ENCODE measurements around the gene EML6. TPM values are rescaled to one million over a fixed set of nuclear protein-coding genes. Genes with fewer than 3 reads are reported as not detected.

EML6 gene
- total and polyA plus RNA-seq, 2 of the 8 experiments (the other 6 are each of a cell fraction or from before 2014, with no cell fraction given), result 1.2 to 1.6 TPM

DNA sequence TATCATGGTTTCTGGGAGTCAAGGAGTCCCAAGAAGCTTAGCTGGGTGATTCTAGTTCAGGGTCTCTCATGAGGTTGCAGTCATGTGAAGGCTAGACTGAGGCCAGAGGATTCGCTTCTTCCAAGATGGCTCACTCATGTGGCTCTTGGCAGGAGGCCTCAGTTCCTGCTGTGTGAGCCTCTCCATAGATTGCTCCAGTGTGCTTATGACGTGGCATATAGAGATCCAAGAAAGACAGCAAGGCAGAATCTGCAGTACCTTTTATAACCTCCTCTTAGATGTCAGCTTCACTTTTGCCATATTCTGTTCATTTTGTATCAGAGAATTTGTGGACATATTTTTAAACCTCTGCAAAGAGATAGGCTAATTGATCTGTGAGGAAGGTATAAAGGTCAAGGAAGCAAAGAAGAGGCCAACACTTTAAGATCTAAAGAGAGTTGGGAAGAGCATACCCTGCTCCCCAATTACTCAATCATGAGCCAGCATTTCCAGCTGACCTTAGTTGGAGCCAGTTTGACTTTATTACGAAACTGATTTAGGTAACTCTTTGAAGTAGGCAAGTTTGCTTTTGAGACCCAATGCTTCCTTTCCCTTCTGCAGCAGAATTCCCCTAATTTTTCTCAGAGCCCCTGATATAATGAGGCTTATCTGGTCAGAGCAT, 134.7 kb downstream of the EML6 start:
- CTCF ChIA-PET (ENCODE audit: partially characterized antibody), result no interaction called here
- POLR2A ChIA-PET (ENCODE audit: partially characterized antibody), result no interaction called here
- H3K27me3 ChIP-seq (replicated peaks in 1 of 4; ENCODE audit: control insufficient read depth in 3 of 4, extremely low read depth in 1 of 4, insufficient read depth in 3 of 4, low read length in 3 of 4), result no peaks in the 10 kb centered on the region
- H3K14ac ChIP-seq (ENCODE audit: insufficient read length), result no peak overlapping the region
- H3K9ac ChIP-seq (replicated peaks in 1 of 4; ENCODE audit: extremely low read depth in 1 of 4, low read depth in 3 of 4, low read length in 3 of 4), result no peak overlapping the region
- H4K5ac ChIP-seq (ENCODE audit: insufficient read length, low read depth, low read length), result no peak overlapping the region
- H3K23ac ChIP-seq (ENCODE audit: insufficient read length), result no peak overlapping the region
- H3K36me3 ChIP-seq (ENCODE audit: control insufficient read depth in 2 of 4, insufficient read depth in 4 of 4, low read length in 3 of 4), result no peaks in the 10 kb centered on the region
- H3K79me2 ChIP-seq (ENCODE audit: control insufficient read depth in 1 of 2, insufficient read depth in 2 of 2, low read length in 2 of 2), result no peaks in the 10 kb centered on the region
- H3K18ac ChIP-seq (ENCODE audit: extremely low read depth, low read length), result no peak overlapping the region
- H2BK5ac ChIP-seq (ENCODE audit: low read depth, low read length), result no peak overlapping the region
- no peak overlapping the region for H3K4me2 ChIP-seq (ENCODE audit: insufficient read depth in 1 of 2, low read depth in 2 of 2, low read length in 2 of 2)
- H2AK5ac ChIP-seq (ENCODE audit: low read depth, low read length), result no peak overlapping the region
- no peak overlapping the region for H3K56ac ChIP-seq (replicated peaks; ENCODE audit: insufficient read length, low read depth, low read length)
- H2BK15ac ChIP-seq (ENCODE audit: low read length), result no peak overlapping the region
- DNase-seq (ENCODE audit: low read depth in 1 of 2, low spot score in 2 of 2), result no peak
- H3K27ac ChIP-seq (ENCODE audit: low read depth, low read length), result no peak overlapping the region
- no peak overlapping the region for H4K91ac ChIP-seq (replicated peaks; ENCODE audit: insufficient read length, low read length)
- TF ChIP-seq POLR2A (IDR thresholded peaks at IDR 0.05; ENCODE audit: control extremely low read depth in 1 of 2, low read depth in 2 of 2, low read length in 2 of 2), result no peak
- TF ChIP-seq RNF2 (IDR thresholded peaks at IDR 0.05; ENCODE audit: borderline replicate concordance, low read depth, low read length, missing control alignments, poor library complexity, severe bottlenecking), result no peak
- TF ChIP-seq HDAC2 (IDR thresholded peaks at IDR 0.05; ENCODE audit: borderline replicate concordance in 1 of 2, low read depth in 2 of 2, low read length in 2 of 2), result no peak
- TF ChIP-seq JUN (IDR thresholded peaks at IDR 0.05; ENCODE audit: low read depth, low read length), result no peak
- peaks cover 0 to 2% (median 1%) of the 10 kb centered on the region in 4 experiments; a peak in 1 of 7 replicates for H3K4me1 ChIP-seq (replicated peaks in 1 of 4; ENCODE audit: control insufficient read depth in 3 of 4, insufficient read depth in 4 of 4, low read length in 3 of 4)
- no peaks in the 10 kb centered on the region for H3K9me3 ChIP-seq (ENCODE audit: insufficient read depth in 2 of 2, low read depth in 1 of 2, low read length in 1 of 2)
- no peak for FAIRE-seq
- no peaks in the 10 kb centered on the region for H3K79me1 ChIP-seq (ENCODE audit: low read depth, low read length)
- H4K20me1 ChIP-seq (replicated peaks in 1 of 2; ENCODE audit: control insufficient read depth in 1 of 2, insufficient read depth in 2 of 2, low read length in 2 of 2), result no peaks in the 10 kb centered on the region
- no peak overlapping the region for H3K4me3 ChIP-seq (ENCODE audit: extremely low read depth in 1 of 4, insufficient read depth in 2 of 4, low read depth in 3 of 4, low read length in 4 of 4)
- no peak overlapping the region for H2BK20ac ChIP-seq (ENCODE audit: low read length)
- H3K23me2 ChIP-seq (ENCODE audit: low read depth, low read length), result no peaks in the 10 kb centered on the region
- no peak overlapping the region for H2BK120ac ChIP-seq (replicated peaks; ENCODE audit: low read depth, low read length)
- no peak overlapping the region for H3K4ac ChIP-seq (replicated peaks; ENCODE audit: insufficient read length, low read depth, low read length)
- no peak overlapping the region for H2BK12ac ChIP-seq (ENCODE audit: low read depth, low read length)
- H2AFZ ChIP-seq (ENCODE audit: low read length), result no peak overlapping the region
- 71% methylated on average over 3 of the region's 3 CpGs; no CpG with 5 or more reads in 1 of the 2 experiments for WGBS, 2 experiments (ENCODE audit: extremely low coverage in 1 of 2, insufficient coverage in 1 of 2, insufficient read length in 1 of 2, insufficient replicate concordance in 2 of 2, low coverage in 1 of 2, low lambda C conversion rate in 2 of 2, missing lambda C conversion rate in 1 of 2)
- H4K8ac ChIP-seq (ENCODE audit: extremely low read depth, insufficient read depth, low read length), result no peak overlapping the region
